Iris pigment epithelial cell (primary cell): ENCODE data around the gene CMTR1.

Experiments
- DNase-seq: peaks from one replicate; pipeline ENCODE4 v3.0.0-alpha.2; 2011; ENCODE audit warnings: low read depth

The CMTR1 gene

DNA sequence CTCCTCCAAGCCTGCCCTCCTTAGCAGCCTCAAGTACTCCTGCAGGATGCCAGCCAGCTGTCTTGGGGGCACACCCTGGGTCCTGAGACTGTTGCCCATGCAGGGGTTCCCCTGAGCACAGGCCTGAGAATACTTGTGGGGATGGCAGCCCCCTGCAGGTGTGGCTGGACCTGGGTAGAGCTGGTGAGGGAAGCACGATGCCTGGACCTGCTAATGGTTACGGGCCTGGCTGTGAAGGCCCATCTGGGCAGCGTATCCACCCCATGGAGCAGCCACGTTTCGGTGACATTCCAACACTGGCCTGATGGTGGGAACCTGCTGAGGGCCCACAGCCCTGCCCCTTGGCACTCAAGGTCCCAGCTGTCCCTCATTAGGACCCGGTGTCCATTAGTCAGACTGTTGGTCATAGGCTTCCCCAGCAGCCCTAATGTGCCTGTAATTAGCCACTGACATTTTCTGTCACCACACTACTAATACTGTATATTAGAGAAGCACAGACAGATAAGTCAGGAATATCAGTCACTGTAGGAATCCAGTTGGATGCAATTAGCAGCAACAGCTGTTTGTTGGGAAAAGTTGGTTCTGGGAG, 46.3 kb downstream of the CMTR1 start:
- DNase-seq: no peak

DNA sequence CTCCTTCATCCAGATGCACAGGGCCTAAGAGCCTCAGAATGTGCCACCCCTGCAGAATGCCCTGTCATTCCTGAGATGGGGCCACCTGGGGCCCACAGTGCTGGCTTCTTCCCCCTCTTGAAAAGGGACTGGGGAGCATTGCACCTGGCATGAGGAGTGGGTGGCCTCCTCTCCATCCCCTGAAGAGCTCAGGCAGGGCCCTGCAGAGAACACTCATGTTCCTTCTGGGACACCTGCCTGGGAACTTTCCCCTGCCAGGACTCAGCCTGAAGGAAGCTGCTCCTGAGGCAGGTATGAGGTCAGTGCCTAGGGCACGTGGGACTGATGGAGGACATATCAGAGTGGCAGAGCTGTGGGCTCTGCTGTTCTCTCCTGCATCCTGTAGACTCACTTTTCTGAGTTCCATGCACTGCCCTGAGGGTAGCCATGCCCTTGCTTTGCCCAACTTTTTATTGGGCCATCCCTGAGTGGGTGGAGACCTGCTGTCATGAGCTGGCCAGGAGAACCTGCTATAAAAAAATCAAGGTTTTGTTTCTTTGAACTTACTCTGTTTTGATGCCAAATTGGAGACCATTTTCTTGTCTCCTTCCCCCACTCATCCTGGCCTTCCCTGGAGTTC, 47.2 kb downstream of the CMTR1 start:
- no peak for DNase-seq

DNA sequence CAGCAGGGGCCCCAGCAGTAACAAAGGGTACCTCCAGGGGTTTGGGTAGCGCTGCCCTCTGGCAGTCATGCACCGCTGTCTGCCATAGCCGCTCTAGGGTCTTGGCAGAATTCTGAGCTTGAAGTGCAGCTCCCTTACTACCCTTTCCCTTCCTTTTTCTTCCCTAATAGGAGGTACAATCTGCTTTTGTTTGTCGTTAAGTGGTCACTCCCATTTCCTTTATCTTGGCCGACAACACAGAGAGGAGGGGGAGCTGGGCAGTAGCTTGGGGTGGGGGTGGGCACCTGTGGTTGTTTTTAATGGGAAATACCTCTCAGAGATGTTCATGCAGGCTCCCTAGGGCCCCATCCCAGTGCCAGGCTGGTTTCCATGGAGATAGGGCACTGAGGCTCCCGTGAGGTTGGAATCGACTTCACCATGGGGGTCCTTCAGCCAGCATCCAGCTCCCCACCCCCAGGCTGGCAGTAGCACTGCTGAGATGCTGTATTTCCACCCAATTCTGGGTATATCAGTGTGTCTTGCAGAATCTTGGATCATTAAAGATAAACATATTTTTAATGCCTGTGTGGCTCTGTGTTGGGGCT, 48.0 kb downstream of the CMTR1 start:
- no peak for DNase-seq

DNA sequence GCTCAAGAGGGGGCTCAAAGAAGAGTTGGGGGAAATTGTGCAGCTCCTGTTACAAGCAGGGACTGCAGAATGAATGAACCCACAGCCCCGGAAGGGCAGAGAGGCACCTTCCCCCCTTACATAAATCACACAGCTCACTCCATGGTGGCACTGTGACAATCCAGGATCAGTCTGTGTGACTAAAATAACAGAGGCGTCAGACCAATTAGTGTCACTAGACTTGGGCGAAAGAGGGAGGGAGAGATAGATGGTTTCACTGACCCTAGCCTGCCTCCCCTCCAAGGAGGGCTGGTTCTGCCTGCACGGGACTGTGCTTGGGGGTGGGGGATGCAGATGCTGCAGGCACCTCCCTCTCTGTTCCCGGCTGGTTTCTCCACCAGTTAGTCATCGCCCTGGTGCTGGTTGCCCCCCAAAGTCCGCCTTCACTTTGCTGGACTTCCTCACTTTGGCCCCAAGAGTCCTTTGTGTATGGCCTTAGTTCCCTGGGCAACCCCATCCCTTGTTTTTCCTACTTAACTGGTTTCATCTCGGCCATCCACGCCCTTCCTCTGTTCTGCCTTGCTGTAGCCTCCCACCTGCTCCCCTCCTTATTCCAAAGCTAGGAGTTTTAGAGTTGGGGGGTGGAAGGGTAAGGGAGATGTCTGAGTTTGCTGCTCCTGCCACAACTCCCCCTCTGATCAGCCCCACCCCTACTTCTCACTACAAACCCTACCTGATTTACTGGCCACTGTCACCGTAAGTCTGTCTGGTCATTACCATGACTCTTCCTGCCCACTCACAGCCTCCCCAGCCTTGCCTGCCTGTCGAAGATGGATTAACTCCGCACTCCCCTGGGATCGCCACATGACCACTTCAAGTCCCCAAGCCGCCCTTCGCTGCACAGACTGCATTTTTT, 48.9 kb downstream of the CMTR1 start:
- no peak for DNase-seq

DNA sequence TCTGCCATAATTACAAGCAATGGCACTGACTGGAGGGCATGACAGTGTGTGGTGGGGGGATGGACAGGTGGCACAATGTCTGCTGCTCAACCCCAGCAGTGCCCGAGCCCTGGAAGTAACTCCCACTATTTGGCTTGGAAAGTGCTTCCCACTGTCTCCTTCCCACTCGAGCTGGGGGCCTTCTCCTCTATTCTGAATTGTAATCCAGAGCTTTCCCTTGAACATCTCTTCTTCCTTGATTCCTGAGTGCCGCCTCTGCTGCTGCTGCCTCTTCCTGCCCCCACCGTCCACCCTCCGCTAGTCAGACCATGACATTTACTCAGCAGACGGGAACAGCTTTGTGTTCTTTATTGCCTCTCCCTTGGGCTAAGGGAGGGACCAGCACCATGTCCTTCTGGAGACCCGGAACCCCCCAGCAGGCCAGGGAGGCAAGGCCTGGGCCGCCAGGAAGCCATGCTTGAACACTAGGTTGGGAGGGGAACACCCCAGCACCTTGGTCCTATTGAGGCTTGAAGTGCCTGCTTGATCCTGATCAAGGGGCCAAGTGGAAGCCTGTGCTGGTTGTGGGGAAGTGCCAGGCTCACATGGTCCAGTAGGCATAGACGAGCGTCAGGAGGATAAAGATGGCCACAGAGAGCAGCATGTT, 49.7 kb downstream of the CMTR1 start:
- no peak for DNase-seq

DNA sequence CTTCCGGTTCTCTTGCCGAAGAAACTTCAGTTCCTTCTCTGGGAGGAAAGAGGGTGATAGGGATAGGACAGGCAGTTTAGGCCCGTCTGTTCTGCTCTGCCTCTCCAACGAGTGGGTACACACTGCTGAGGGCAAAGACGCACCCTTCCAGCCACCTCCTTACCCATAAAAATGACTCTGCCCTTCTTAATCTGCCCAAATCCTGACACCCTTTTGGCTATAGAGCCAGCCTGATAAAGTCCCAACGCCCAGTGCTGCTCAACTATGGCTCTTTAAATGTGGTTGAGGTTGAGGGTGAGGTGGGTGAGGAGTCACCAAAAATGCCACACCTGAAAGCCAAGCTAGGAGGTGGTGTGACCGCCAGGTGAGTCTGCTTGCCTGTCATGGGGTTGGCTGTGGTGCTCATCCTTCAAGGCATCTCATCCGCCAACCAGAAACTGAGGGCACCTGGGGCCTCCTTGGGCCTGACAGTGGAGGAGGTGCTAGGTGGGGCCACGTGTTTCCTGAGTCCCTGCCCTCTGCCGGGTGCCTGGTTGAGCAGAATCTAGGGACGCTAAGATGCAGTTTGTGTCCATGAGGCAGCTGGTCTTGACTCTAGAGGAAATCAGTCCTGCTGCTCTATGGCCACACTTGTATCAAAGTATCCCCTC, 50.4 kb downstream of the CMTR1 start:
- DNase-seq: no peak

DNA sequence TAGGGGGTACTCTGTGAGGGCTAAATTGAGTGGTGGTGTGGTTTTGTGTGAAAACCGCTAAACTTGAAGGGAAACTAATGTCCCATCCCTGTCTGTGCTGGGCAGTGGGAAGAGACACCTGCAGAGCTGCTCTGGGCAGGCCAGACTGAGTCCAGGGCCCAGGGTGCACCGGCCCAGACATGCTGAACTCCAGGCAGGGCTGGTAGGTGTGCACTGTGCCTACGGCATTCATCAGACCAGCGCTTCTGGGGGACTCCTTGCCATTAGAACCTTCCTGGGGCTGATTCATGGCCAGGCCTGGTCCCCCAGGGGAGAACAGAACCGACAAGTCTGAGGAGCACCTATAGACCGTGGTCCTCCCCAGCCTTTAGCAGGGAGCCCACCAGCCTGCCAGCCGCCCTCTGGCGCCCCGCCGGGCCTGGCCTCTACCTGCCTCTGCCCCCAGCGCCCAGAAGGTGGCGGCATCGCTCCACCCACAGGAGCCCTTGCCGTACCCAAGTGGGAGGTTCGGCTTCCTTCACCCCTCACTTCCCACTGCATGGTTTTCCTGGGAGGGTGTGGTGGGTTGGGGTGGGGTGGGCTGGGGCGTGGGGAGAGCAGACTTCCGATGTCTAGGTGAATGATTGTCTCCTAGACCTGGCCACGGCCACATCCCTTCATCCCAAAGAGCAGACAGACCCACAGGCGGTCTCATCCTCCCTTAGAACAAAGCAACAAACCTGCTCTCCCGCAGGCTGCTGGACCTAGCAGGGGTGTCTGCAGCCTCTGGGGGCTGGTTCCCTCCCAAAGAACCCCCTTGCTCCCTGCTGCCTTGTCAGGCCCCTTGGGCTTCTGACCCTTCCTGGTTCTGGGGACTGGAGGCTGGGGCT, 51.1 kb downstream of the CMTR1 start:
- peak; percentile 20 for DNase-seq

DNA sequence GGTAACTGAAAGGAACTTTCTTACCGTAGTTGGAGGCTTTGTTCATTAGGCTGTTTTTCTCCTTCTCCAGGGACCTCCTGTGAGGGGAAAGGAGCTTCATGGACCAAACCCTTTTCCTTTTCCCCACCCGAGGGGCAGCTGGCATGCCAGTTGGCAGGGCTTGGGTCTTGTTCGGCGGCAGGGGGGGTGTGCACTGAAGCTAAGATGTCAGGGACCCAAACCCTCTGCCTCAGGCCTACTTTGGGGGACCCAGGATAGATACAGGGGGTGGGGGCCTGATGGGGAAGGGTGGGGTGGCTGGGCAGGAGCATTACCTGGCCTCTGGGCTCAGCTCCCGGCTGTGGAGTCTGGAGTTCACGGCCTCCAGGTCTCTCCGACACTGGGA, 51.8 kb downstream of the CMTR1 start:
- no peak for DNase-seq

DNA sequence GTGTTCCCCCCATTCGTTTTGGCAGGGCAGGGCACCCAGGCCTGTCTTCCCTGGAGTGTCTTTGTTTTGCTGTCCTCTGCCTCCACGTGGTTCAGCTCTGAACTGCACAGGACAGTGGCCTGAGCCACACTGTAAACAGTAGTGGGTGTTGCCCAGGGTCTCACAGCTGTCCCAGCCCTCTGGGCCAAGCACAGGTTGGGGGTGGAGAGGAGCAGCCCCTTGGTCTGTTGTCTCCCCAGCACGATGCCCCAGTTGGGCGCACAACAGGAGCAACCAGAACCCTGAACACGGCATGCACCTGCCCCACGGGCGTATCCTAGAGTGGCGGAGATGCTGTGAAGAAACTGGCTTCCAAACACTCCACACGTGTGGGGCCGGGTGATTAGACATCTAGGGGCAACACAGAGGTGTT, 52.3 kb downstream of the CMTR1 start:
- DNase-seq: no peak

DNA sequence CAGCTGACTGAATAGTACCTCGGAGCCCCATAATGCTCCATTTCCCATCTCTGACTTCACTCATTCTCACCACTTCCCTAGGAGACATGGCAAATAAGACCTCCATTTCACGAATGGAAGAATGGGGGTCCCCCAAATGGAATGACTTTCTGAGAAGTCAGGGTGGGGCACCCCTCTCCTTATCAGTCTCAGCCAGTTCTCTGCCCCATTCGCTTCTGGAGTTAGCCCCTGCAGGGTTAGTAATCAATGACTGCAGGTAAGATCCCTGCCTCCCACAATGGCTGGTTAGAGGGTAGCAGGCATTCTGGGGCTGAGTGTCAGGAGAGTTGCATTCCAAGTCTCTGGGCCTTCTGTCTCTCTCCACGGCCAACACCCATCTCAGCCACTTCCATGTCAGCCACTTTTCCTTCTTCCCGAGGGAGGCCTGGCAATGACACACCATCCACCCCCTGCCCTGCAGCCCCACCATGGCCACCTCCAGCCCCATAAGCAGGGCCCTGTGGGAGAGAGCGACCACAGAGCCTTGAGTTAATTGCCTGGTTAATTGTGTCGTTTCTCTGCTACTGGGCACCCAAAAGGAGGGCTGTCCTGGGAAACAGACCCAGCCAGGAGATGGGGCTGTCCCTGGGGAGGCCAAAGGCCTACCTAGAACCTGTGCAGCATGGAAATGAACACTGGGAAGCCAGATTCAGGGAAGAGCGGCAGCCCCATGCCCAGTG, 53.3 kb downstream of the CMTR1 start:
- DNase-seq: no peak

DNA sequence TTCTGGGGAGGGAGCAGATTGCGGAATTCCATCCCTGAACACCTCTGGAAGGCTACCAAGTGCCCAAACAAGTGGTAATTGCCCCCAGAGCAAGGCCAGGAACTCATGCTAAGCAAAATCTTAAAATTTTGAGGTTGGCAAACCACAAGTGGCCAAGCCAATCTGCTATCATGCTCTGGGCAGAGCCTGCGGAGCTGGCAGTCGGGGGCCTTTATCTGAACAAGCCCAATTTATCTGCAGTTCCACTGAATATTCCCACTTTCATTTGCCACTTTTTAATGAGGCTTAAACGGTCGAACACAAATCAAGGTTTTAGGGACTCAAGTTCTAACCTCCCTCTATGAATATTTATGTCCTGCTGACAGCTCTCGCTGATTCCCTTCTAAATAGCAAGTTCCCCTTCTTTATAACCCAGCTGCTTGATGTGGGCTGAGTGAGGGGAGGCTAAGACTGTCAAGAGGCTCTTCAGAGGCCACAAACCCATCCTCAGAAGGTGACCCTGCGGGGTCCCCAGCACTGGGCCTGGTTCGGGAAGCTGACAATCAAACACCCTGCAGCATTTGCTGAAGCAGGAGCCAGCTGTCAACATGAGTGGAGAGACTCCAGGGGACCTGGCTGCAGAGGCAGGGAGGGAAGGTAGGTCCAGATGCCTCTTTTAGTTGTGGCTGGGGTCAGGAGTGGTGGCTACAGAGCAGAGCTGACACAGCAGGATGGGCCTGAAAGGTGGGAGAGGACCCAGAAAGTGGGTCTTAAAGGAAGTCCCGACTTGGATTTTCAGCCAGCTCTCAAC, 54.8 kb downstream of the CMTR1 start:
- DNase-seq: no peak

DNA sequence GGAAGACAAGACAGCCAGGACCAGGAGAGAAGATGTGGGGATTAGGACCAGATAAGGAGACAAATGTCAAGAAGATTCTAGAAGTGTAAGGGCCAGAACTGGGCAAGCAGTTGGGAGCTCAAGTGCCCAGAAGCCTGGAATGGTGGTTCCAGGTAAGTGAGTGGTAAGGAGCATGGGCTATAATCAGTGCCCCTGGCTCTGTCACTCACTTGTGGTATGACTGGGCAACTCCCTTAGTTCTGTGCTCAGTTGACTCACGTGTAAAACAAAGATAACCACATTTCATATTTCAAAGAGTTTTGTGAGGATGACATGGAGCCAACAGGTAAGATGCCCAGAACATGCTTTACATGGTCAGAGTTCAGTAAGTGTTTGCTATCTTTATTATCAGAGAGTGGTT, 55.5 kb downstream of the CMTR1 start:
- DNase-seq: no peak

DNA sequence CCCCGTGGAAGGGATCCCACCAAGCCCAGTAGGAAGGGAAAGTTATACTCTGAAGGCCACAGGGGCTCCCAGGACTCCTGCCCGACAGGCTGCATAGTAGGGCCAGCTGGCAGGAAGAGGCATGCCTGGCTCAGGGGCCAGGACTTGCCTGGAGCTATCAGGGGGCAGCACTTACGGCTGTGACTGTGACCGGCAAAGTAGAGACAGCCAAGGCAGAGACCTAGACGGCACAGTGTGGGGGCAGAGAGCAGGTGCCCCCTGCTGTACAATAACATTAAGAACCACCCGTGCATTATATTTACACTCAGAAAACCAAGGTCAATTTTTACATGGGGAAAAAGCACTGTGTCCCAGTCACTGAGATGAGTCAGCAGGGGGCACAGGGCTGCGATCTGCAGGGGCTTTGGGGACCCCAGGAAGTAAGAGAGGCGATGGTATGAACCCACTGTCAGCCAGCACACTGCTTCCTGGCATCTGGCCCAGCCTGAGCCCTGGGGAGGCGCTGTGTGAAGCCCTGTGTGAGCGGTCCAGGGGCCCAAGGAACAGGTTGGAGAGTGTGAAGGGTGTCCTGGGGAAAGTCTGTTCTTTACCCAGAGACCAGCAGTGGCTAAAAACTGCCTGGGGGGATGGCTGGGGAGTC, 56.8 kb downstream of the CMTR1 start:
- peak; percentile 12 for DNase-seq

DNA sequence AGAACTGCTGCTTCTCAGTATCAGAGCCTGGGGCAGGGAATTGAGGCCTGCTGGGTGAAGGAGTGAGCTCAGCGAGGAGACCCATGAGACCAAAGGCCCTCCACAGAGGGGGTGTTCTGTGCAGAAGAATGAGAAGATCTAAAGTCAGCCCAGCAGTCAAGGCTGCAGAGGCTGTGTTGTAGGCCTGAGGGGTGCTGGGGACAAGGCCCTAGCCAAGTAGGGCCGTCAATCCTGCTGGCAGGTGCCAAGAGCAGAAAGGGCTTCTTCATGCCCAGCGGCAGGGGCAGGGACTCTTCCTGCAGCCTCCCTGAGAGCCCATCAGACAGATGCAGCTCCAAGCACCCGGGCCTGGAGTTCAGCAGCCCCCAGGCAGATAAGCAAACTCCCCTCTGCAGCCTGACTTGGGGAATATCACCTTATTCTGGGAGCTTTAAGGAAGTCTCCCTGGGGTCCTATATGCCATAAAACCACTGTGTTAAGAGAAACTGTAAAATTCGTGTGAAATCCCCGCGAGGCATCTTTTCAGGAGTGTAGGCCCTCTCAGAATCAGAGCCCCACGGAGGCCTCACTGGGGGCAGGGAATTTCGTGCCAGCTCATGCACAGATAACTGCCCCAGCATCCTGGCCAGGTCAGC, 57.6 kb downstream of the CMTR1 start:
- DNase-seq: no peak

DNA sequence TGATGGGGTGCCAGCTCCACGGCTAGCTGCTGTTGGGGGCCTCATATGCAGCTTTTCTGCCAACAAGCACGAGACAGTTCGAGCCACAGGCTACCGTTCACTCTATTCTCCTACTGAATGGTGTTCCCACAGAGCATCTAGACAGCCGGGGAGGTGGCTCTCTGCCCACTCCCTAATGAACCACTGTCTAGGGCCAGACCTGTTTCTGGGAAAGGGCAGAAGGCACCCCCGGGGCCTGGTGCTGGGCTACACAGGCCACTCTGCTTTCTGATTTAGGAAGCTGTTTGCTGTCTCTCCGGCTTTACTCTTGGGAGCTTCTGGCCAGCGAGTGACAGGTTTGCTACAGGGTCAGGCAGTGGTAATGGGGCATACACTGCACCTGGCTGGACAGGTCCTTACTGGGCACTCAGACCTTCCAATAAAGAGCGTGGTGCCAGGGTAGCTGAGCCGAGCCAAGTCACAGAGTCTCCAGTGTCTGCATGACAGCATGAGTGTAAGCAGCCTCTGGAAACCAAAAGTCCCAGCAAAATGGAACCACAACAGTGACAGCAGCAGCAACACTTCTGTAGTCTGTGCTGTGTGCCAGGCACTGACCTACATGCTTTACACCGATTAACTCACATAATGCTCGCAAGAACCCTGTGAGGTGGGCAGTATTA, 58.3 kb downstream of the CMTR1 start:
- DNase-seq: no peak

DNA sequence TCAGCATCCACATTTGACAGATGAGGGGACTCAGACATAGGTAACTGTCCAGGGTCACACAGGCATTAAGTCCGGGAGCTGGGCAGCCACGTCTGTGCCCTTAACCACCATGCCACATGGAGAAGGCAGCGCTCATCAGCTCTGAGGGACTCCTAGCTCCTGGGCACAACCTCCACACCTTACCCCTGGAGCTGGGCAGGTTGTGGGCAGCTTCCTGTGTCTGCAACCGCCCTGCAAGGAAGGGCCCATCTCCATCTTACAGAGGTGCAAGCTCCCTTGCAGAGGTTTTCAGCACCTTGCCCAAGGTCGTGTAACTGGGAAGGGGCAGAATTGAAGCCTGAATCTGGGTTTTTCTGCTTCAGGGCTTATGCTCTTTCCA, 58.8 kb downstream of the CMTR1 start:
- no peak for DNase-seq

DNA sequence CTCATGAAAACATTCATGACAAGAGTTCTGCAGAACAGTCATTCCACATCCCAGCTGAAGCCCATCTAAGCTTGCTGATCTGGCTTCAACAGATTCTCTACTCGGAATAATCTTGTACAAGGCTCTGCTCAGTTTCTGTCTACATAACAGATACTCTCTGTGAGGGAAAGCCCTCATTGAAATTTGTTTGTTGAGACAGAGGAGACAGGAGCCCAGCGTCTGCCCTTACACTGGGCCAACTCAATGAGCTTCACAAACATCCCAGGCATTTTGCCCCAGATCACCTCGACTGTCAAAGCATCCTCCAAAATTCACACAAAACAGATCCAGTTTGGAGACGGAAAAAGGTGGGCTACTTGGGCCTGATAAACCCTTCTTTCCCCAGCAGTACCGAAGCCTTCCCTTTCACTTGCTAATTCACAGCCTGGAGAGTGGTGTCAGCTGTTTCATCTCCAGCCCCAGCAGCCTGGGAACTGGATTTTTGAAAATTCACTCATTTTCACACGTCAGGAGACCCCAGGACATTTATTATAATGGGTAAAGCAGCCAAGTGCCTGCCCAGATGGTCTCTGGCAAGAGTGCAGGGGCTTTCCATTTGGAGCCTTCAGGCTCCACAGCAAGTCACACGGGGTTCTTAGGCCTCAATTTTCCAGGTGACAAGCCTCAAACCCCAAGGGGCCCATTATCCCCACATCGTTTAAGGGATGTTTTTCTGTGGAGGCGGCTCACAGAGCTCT, 59.4 kb downstream of the CMTR1 start:
- no peak for DNase-seq
